ENCODE results near the gene MLLT1.

DNA sequence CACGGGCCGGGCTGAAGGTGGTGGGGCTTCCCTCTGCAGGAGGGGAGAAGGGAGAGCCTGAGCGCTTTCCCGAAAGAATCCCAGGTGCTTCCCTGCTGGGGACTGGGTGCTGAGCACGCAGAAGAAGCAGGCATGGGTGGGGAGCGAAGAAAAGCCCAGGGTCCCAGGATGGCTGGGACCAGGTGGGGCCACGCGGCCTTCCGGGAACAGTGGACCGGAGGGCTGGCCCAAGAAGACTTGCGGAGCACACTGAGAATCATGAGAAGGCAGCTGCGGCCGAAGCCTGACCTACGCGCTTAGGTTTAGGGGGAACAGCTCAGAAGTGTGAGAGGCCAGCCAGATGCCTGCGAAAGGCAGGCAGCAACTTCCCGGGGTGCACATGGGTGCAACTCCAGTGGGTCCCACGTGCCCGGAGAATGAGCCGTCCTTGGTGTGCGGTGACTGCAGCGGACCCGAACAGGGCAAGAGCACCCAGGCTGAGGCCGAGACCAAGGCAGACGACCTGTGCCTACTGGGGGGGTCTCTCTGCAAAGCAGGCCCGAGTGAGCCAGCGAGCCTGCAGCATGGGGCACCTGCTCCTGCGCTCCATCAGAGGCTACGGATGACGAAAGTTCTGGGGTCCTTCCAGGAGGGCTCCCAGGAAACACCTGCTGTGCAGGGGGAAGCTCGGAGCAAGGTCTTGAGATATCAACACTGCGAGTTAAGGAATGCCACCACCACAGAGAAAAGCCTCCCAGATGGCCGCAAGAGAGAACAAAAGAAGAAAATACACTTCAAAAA is 52.4 kb downstream of the MLLT1 start:
- TF ChIP-seq, protein P1, sequence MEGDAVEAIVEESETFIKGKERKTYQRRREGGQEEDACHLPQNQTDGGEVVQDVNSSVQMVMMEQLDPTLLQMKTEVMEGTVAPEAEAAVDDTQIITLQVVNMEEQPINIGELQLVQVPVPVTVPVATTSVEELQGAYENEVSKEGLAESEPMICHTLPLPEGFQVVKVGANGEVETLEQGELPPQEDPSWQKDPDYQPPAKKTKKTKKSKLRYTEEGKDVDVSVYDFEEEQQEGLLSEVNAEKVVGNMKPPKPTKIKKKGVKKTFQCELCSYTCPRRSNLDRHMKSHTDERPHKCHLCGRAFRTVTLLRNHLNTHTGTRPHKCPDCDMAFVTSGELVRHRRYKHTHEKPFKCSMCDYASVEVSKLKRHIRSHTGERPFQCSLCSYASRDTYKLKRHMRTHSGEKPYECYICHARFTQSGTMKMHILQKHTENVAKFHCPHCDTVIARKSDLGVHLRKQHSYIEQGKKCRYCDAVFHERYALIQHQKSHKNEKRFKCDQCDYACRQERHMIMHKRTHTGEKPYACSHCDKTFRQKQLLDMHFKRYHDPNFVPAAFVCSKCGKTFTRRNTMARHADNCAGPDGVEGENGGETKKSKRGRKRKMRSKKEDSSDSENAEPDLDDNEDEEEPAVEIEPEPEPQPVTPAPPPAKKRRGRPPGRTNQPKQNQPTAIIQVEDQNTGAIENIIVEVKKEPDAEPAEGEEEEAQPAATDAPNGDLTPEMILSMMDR (conservative IDR thresholded peaks at IDR 0.05; ENCODE audit: low read length): no peak
- TF ChIP-seq EZH2phosphoT487 (IDR thresholded peaks at IDR 0.05; ENCODE audit: borderline replicate concordance): no peak

Data from Loucy (cell line).